Hepatocyte (in vitro differentiated cells): Measurements from ENCODE around the gene MNT. TPM values are rescaled to one million over a fixed set of nuclear protein-coding genes. Genes with fewer than 3 reads are reported as not detected.

Experiments used
- DNase-seq: peaks from one replicate; pipeline ENCODE4 v3.0.0-alpha.2; 2016; ENCODE audit warnings: low spot score
- H2AFZ ChIP-seq: fragments of 200-600 bp; sonication (generic); 2 replicates; pipeline ENCODE4 v1.6.0; 2016; ENCODE audit warnings: antibody characterized with exemption, mild to moderate bottlenecking
- H3K27ac ChIP-seq: fragments of 200-600 bp; sonication (generic); 2 replicates; pipeline ENCODE4 v1.5.1; 2016; ENCODE audit warnings: mild to moderate bottlenecking
- H3K27me3 ChIP-seq: fragments of 200-600 bp; sonication (generic); 2 replicates; pipeline ENCODE4 v1.6.1; 2016
- H3K36me3 ChIP-seq: fragments of 200-600 bp; sonication (generic); replicated peaks from 2 replicates; pipeline ENCODE4 v1.5.1; 2016; ENCODE audit warnings: low read depth; ENCODE audit not compliant: insufficient read depth
- H3K4me1 ChIP-seq: fragments of 200-600 bp; sonication (generic); 2 replicates; pipeline ENCODE4 v1.5.1; 2016; ENCODE audit warnings: mild to moderate bottlenecking, moderate library complexity; ENCODE audit not compliant: insufficient read depth
- H3K4me2 ChIP-seq: fragments of 200-600 bp; sonication (generic); 2 replicates; pipeline ENCODE4 v1.6.0; 2016
- H3K4me3 ChIP-seq: fragments of 200-600 bp; sonication (generic); 2 replicates; pipeline ENCODE4 v1.5.1; 2016; ENCODE audit warnings: mild to moderate bottlenecking
- H3K79me2 ChIP-seq: fragments of 200-600 bp; sonication (generic); 2 replicates; pipeline ENCODE4 v1.6.0; 2017; ENCODE audit warnings: mild to moderate bottlenecking
- H3K9me2 ChIP-seq: fragments of 200-600 bp; sonication (generic); replicated peaks from 2 replicates; pipeline ENCODE4 v1.6.0; 2017; ENCODE audit warnings: mild to moderate bottlenecking; ENCODE audit not compliant: insufficient read depth
- H3K9me3 ChIP-seq: fragments of 200-600 bp; sonication (generic); 2 replicates; pipeline ENCODE4 v1.5.1; 2016; ENCODE audit warnings: low read depth, mild to moderate bottlenecking
- H4K20me1 ChIP-seq: fragments of 200-600 bp; sonication (generic); 2 replicates; pipeline ENCODE4 v1.6.0; 2016; ENCODE audit warnings: mild to moderate bottlenecking; ENCODE audit not compliant: insufficient read depth, poor library complexity, severe bottlenecking
- CTCF ChIP-seq: fragments of 200-600 bp; sonication (generic); IDR thresholded peaks from 2 replicates; pipeline ENCODE4 v1.5.1; 2016; ENCODE audit warnings: antibody characterized with exemption, mild to moderate bottlenecking; ENCODE audit not compliant: poor library complexity
- EZH2 ChIP-seq: fragments of 200-600 bp; sonication (generic); IDR thresholded peaks from 2 replicates; pipeline ENCODE4 v1.6.1; 2016; ENCODE audit warnings: antibody characterized with exemption, mild to moderate bottlenecking, borderline replicate concordance
- EZH2phosphoT487 ChIP-seq: fragments of 200-600 bp; sonication (generic); IDR thresholded peaks from one replicate; pipeline ENCODE4 v1.6.1; 2018; ENCODE audit warnings: antibody characterized with exemption, mild to moderate bottlenecking, low read depth, moderate library complexity; ENCODE audit not compliant: unreplicated experiment, severe bottlenecking
- WGBS: methylation state at CpG from one replicate; pipeline ENCODE4 v1.1.6; 2016; ENCODE audit warnings: low lambda C conversion rate; ENCODE audit errors: missing lambda C conversion rate; 5-methylcytosine and 5-hydroxymethylcytosine counted together
- polyA plus RNA-seq: library from polyadenylated mRNA; unstranded; fragments of >200 nt; fragmentation: Nextera tagmentation; extraction: Ambion mirVana; gene quantifications from 2 replicates; pipeline ENCODE4 v1.2.1, GENCODE V29; 2016
- total RNA-seq: library from RNA; depleted of rRNA; stranded (reverse); fragments of >200 nt; gene quantifications from 2 replicates; pipeline ENCODE4 v1.2.3, GENCODE V29; 2014

Gene MNT
- total and polyA plus RNA-seq, 2 experiments from 2014 or later: 9.9 to 11.2 TPM

GRCh38 chr17:2380950-2381649 is 19.8 kb downstream of the MNT start:
- H3K4me1 ChIP-seq: peaks cover 25% of the 10 kb centered on the region
- no peak overlapping the region for H3K4me2 ChIP-seq
- H3K27ac ChIP-seq: no peak overlapping the region
- WGBS: 92% methylated on average over 15 of the region's 15 CpGs
- H4K20me1 ChIP-seq: no peaks in the 10 kb centered on the region
- no peak overlapping the region for H2AFZ ChIP-seq
- H3K9me2 ChIP-seq: no peaks in the 10 kb centered on the region
- no peaks in the 10 kb centered on the region for H3K27me3 ChIP-seq
- no peak for TF ChIP-seq EZH2phosphoT487
- no peak for TF ChIP-seq EZH2
- no peak for TF ChIP-seq CTCF
- H3K9me3 ChIP-seq: no peaks in the 10 kb centered on the region
- DNase-seq: no peak
- H3K79me2 ChIP-seq: no peaks in the 10 kb centered on the region
- no peak overlapping the region for H3K4me3 ChIP-seq
- H3K36me3 ChIP-seq: no peaks in the 10 kb centered on the region

- Histone ChIP-seq H3K79me2 (no peaks in the 10 kb centered on the region), H3K27ac (no peak overlapping the region), H2AFZ (no peak overlapping the region), H3K4me2 (no peak overlapping the region), H3K9me2 (no peaks in the 10 kb centered on the region), H3K4me1 (peaks cover 25% of the 10 kb centered on the region), H3K4me3 (no peak overlapping the region), H3K36me3 (no peaks in the 10 kb centered on the region), H4K20me1 (no peaks in the 10 kb centered on the region), H3K9me3 (no peaks in the 10 kb centered on the region), H3K27me3 (no peaks in the 10 kb centered on the region)
- TF ChIP-seq EZH2phosphoT487 (no peak), EZH2 (no peak), CTCF (no peak)
- no peak for DNase-seq
- WGBS: 82% methylated on average over 15 of the region's 16 CpGs
Measured at GRCh38 chr17:2380226-2380922, 20.5 kb downstream of the MNT start.

GRCh38 chr17:2379489-2380225 is 21.2 kb downstream of the MNT start:
- 94% methylated on average over 25 of the region's 25 CpGs for WGBS
- Histone ChIP-seq H3K79me2 (no peaks in the 10 kb centered on the region), H3K9me2 (no peaks in the 10 kb centered on the region), H4K20me1 (no peaks in the 10 kb centered on the region), H3K36me3 (no peaks in the 10 kb centered on the region), H2AFZ (no peak overlapping the region), H3K27me3 (no peaks in the 10 kb centered on the region), H3K4me3 (no peak overlapping the region), H3K9me3 (no peaks in the 10 kb centered on the region), H3K4me1 (peaks cover 19% of the 10 kb centered on the region), H3K4me2 (no peak overlapping the region), H3K27ac (no peak overlapping the region)
- no peak for DNase-seq
- TF ChIP-seq EZH2 (no peak), CTCF (no peak), EZH2phosphoT487 (no peak)
